Kidney (tissue), 14 donors: ENCODE results near the gene CELF1. TPM values are rescaled to one million over a fixed set of nuclear protein-coding genes. Genes with fewer than 3 reads are reported as not detected.
A peak's percentile ranks its signal among the peaks of the same experiment; 100 is the strongest.

Experiments used
- DNase-seq, 5 donors: peaks; one replicate each; pipeline ENCODE4 v3.0.0-alpha.2; 2013 to 2020
- FAIRE-seq: peaks from 2 replicates; lab custom pipeline; 2012; peaks lifted over from hg19 to GRCh38; lab: Jason Lieb, UNC
- H3K27ac ChIP-seq, 2 donors: one replicate each; pipeline ENCODE4 v1.7.0; 2013; ENCODE audit warnings: low read depth in 2 of 2, low read length in 2 of 2, inconsistent platforms in 1 of 2
- H3K27me3 ChIP-seq: one replicate; pipeline ENCODE4 v1.7.1; 2013; ENCODE audit warnings: low read length, inconsistent platforms; ENCODE audit not compliant: control insufficient read depth, insufficient read depth
- H3K36me3 ChIP-seq, 3 donors: one replicate each; pipeline versions ENCODE4 v1.7.0 to v1.7.1; 2013; ENCODE audit warnings: low read length in 3 of 3, control low read depth in 1 of 3, inconsistent platforms in 1 of 3; ENCODE audit not compliant: insufficient read depth in 3 of 3, control insufficient read depth in 2 of 3
- H3K4me1 ChIP-seq, 3 donors: one replicate each; pipeline versions ENCODE4 v1.7.0 to v1.7.1; 2013; ENCODE audit warnings: low read length in 3 of 3, inconsistent platforms in 1 of 3, low read depth in 1 of 3; ENCODE audit not compliant: control insufficient read depth in 2 of 3, insufficient read depth in 2 of 3
- H3K4me3 ChIP-seq, 3 donors: one replicate each; pipeline versions ENCODE4 v1.7.0 to v1.8.1; 2013; ENCODE audit warnings: low read length in 3 of 3, control low read depth in 1 of 3, inconsistent platforms in 1 of 3
- H3K9ac ChIP-seq, 3 donors: one replicate each; pipeline versions ENCODE4 v1.7.0 to v1.7.1; 2013; ENCODE audit warnings: low read length in 3 of 3, control low read depth in 1 of 3, inconsistent platforms in 1 of 3
- H3K9me3 ChIP-seq, 3 donors: one replicate each; pipeline versions ENCODE4 v1.7.0 to v1.7.1; 2013; ENCODE audit warnings: low read length in 3 of 3, control low read depth in 1 of 3, inconsistent platforms in 1 of 3; ENCODE audit not compliant: control insufficient read depth in 2 of 3, insufficient read depth in 1 of 3
- CTCF ChIP-seq: IDR thresholded peaks from 3 replicates; pipeline ENCODE4 v1.5.1; 2012; ENCODE audit warnings: mild to moderate bottlenecking, moderate library complexity, borderline replicate concordance; ENCODE audit not compliant: insufficient read depth; ENCODE audit errors: extremely low read depth
- intact Hi-C: fragments of 100-400 bp; cut with DNase I; formaldehyde crosslinking; loops from one replicate; pipeline ENCODE4 v1.11.1; 2022
- polyA plus RNA-seq: library from polyadenylated mRNA; stranded (reverse); fragments of 350-450 nt; fragmentation: Illumina TruSeq; extraction: RNeasy Lipid Tissue Mini Kit (QIAGEN cat#74804); gene quantifications from one replicate; pipeline ENCODE4 v1.2.3, GENCODE V29; 2014; ENCODE audit warnings: low read depth, low replicate concordance; ENCODE audit not compliant: insufficient read depth
- total RNA-seq: library from RNA; stranded (reverse); fragmentation: NEBNext Ultra II Directional; extraction: Animal tissue kit (Norgen Biotek cat#: 25700); gene quantifications from one replicate; pipeline ENCODE4 v1.2.1, GENCODE V29; 2021
- donor health status: control.
- donor health status: control.
- donor health status: control.
- donor health status: control.
- donor health status: control.
- donor health status: DM: yes; HTN: yes; CAD: no.
- donor health status: Normal renal cell carcinoma (clear cell type).

CELF1 gene
- total and polyA plus RNA-seq, 2 donors from 2014 or later, result 30.8 to 115 TPM

- Histone ChIP-seq H3K4me3 (peak overlapping the region; percentile 83 to 94 (median 92)), H3K9ac (peak overlapping the region; percentile 91 to 94 (median 92)), H3K4me1 (peaks cover 4 to 8% (median 6%) of the 10 kb centered on the region in 3 donors), H3K27me3 (no peaks in the 10 kb centered on the region), H3K27ac (peak overlapping the region; percentile 95 to 96), H3K36me3 (peaks cover 0 to 21% (median 15%) of the 10 kb centered on the region in 3 donors), H3K9me3 (no peaks in the 10 kb centered on the region)
- intact Hi-C loops, result no loop called here
- TF ChIP-seq CTCF, result no peak
- FAIRE-seq (no peak), DNase-seq (no peak)
Observed at GRCh38 chr11:47425611-47426010, 127.3 kb downstream of the CELF1 start.

- Histone ChIP-seq H3K9ac (no peak overlapping the region), H3K27me3 (no peaks in the 10 kb centered on the region), H3K4me1 (peaks cover 0 to 4% (median 0%) of the 10 kb centered on the region in 3 donors), H3K36me3 (peaks cover 0 to 35% (median 20%) of the 10 kb centered on the region in 3 donors), H3K9me3 (no peaks in the 10 kb centered on the region), H3K27ac (no peak overlapping the region), H3K4me3 (no peak overlapping the region)
- intact Hi-C loops, result no loop called here
- DNase-seq (no peak), FAIRE-seq (no peak)
- no peak for TF ChIP-seq CTCF
Observed at GRCh38 chr11:47418454-47419259, 134.3 kb downstream of the CELF1 start.

GRCh38 chr11:47417712-47418111, 135.2 kb downstream of the CELF1 start:
- Histone ChIP-seq H3K36me3 (peaks cover 0 to 32% (median 18%) of the 10 kb centered on the region in 3 donors), H3K27ac (no peak overlapping the region), H3K4me1 (peaks cover 0 to 4% (median 0%) of the 10 kb centered on the region in 3 donors), H3K9me3 (no peaks in the 10 kb centered on the region), H3K27me3 (no peaks in the 10 kb centered on the region), H3K4me3 (no peak overlapping the region), H3K9ac (no peak overlapping the region)
- no peak for TF ChIP-seq CTCF
- FAIRE-seq (no peak), DNase-seq (no peak)
- intact Hi-C loops, result no loop called here
